Tibial artery (tissue), 4 donors: ENCODE measurements around the gene BANP.

Source experiments
- DNase-seq, 2 donors: peaks; one replicate each; pipeline ENCODE4 v3.0.0-alpha.2; 2019
- H3K27ac ChIP-seq, 2 donors: fragments of 200-600 bp; sonication (generic) in 1 of 2; 1 replicate in 1 of 2; 2 replicates in 1 of 2; pipeline ENCODE4 v1.5.1; 2018 to 2019; ENCODE audit warnings: mild to moderate bottlenecking in 1 of 2
- H3K27me3 ChIP-seq, 2 donors: fragments of 200-600 bp; sonication (generic) in 1 of 2; one replicate each; pipeline versions ENCODE4 v1.5.1 to v1.6.0; 2016 to 2019
- H3K36me3 ChIP-seq, 3 donors: fragments of 200-600 bp; sonication (generic) in 2 of 3; one replicate each; pipeline ENCODE4 v1.5.1; 2016 to 2019; ENCODE audit warnings: mild to moderate bottlenecking in 2 of 3
- H3K4me1 ChIP-seq, 4 donors: fragments of 200-600 bp; sonication (generic) in 2 of 4; 1 replicate in 3 of 4; 2 replicates in 1 of 4; pipeline ENCODE4 v1.5.1; 2016 to 2019
- H3K4me3 ChIP-seq, 2 donors: fragments of 200-600 bp; sonication (generic) in 1 of 2; 1 replicate in 1 of 2; 2 replicates in 1 of 2; pipeline ENCODE4 v1.5.1; 2018 to 2019; ENCODE audit warnings: mild to moderate bottlenecking in 2 of 2
- H3K9me3 ChIP-seq, 3 donors: fragments of 200-600 bp; sonication (generic) in 1 of 3; one replicate each; pipeline ENCODE4 v1.5.1; 2016 to 2019
- CTCF ChIP-seq, 2 experiments: fragments of 200-600 bp in 1 of 2; fragments of 450-650 bp in 1 of 2; IDR thresholded peaks; one replicate each; pipeline ENCODE4 v1.5.1; 2017 to 2019; ENCODE audit warnings: antibody characterized with exemption in 2 of 2, mild to moderate bottlenecking in 1 of 2, moderate library complexity in 1 of 2
- intact Hi-C: fragments of 100-400 bp; cut with DNase I; formaldehyde crosslinking; loops from one replicate; pipeline ENCODE4 v1.15.0; 2023; ENCODE audit warnings: low total_unique reads

The BANP gene

GRCh38 chr16:87914812-87915211 lies 36.4 kb upstream of the BANP start:
- Histone ChIP-seq H3K27me3 (peaks cover 0 to 6% of the 10 kb centered on the region in 2 donors), H3K36me3 (no peaks in the 10 kb centered on the region), H3K4me3 (no peak overlapping the region), H3K4me1 (peaks cover 0 to 26% (median 9%) of the 10 kb centered on the region in 4 donors), H3K9me3 (no peaks in the 10 kb centered on the region), H3K27ac (no peak overlapping the region)
- intact Hi-C loops = no loop called here
- no peak for TF ChIP-seq CTCF (IDR thresholded peaks at IDR 0.05)
- DNase-seq = no peak

GRCh38 chr16:87917503-87917902 lies 33.7 kb upstream of the BANP start:
- H3K27me3 ChIP-seq = peaks cover 0 to 6% of the 10 kb centered on the region in 2 donors
- no peak for DNase-seq
- H3K9me3 ChIP-seq = no peaks in the 10 kb centered on the region
- no peak overlapping the region for H3K4me3 ChIP-seq
- H3K4me1 ChIP-seq = peaks cover 0 to 14% (median 9%) of the 10 kb centered on the region in 4 donors
- H3K36me3 ChIP-seq = no peaks in the 10 kb centered on the region
- no peak for TF ChIP-seq CTCF (IDR thresholded peaks at IDR 0.05)
- intact Hi-C loops = no loop called here
- H3K27ac ChIP-seq = no peak overlapping the region

GRCh38 chr16:87918338-87918737 lies 32.9 kb upstream of the BANP start:
- TF ChIP-seq CTCF (IDR thresholded peaks at IDR 0.05) = no peak
- Histone ChIP-seq H3K27ac (peak overlapping the region; percentile 44 to 59), H3K36me3 (no peaks in the 10 kb centered on the region), H3K27me3 (peaks cover 0 to 5% of the 10 kb centered on the region in 2 donors), H3K4me1 (peaks cover 0 to 20% (median 12%) of the 10 kb centered on the region in 4 donors), H3K9me3 (no peaks in the 10 kb centered on the region), H3K4me3 (peak overlapping the region; percentile 25)
- peak; percentile 64 to 90 for DNase-seq
- intact Hi-C loops = no loop called here

GRCh38 chr16:87918866-87919680 lies 32.2 kb upstream of the BANP start:
- peak in 1 of 2 donors; percentile 59 for DNase-seq
- H3K36me3 ChIP-seq = no peaks in the 10 kb centered on the region
- intact Hi-C loops = no loop called here
- H3K27ac ChIP-seq = peak overlapping the region; percentile 44 to 59
- no peak for TF ChIP-seq CTCF (IDR thresholded peaks at IDR 0.05)
- H3K4me3 ChIP-seq = peak overlapping the region; percentile 25
- no peaks in the 10 kb centered on the region for H3K9me3 ChIP-seq
- H3K4me1 ChIP-seq = peaks cover 0 to 20% (median 14%) of the 10 kb centered on the region in 4 donors
- H3K27me3 ChIP-seq = no peaks in the 10 kb centered on the region

GRCh38 chr16:87919681-87919994 lies 31.6 kb upstream of the BANP start:
- Histone ChIP-seq H3K27me3 (no peaks in the 10 kb centered on the region), H3K4me1 (peaks cover 0 to 24% (median 14%) of the 10 kb centered on the region in 4 donors), H3K4me3 (no peak overlapping the region), H3K9me3 (no peaks in the 10 kb centered on the region), H3K27ac (no peak overlapping the region), H3K36me3 (no peaks in the 10 kb centered on the region)
- DNase-seq = no peak
- intact Hi-C loops = no loop called here
- no peak for TF ChIP-seq CTCF (IDR thresholded peaks at IDR 0.05)
